HL-60 (cell line): ENCODE data around the gene UTP3.
"Not testable (repeated sequence)": the region's sequence is repeated elsewhere in the genome, so short reads cannot be mapped to it uniquely, and the experiment has no call there.

Source experiments
- DNase-seq, 2 experiments: peaks; one replicate each; pipeline ENCODE4 v3.0.0-alpha.2; 2010 to 2020; ENCODE audit warnings: low read depth in 1 of 2, low spot score in 1 of 2
- H3K27ac ChIP-seq: fragments of 250-450 bp; sonication (Bioruptor Pico); replicated peaks from 2 replicates; pipeline ENCODE4 v1.5.1; 2020; ENCODE audit warnings: mild to moderate bottlenecking, moderate library complexity
- H3K27me3 ChIP-seq: fragments of 250-450 bp; sonication (Bioruptor Pico); 2 replicates; pipeline ENCODE4 v1.5.1; 2021; ENCODE audit warnings: mild to moderate bottlenecking, moderate library complexity; ENCODE audit not compliant: insufficient read depth, poor library complexity, severe bottlenecking
- H3K4me3 ChIP-seq: replicated peaks from 2 replicates; pipeline ENCODE4 v1.5.1; 2011; ENCODE audit warnings: mild to moderate bottlenecking, control low read depth, low read length; ENCODE audit not compliant: insufficient read depth
- CTCF ChIP-seq: IDR thresholded peaks from one replicate; pipeline ENCODE4 v1.5.1; 2011; ENCODE audit warnings: low read length, control low read depth, inconsistent platforms; ENCODE audit not compliant: insufficient read depth
- GABPA ChIP-seq: IDR thresholded peaks from 2 replicates; pipeline ENCODE4 v1.6.1; 2012; ENCODE audit warnings: low read depth
- POLR2AphosphoS5 ChIP-seq: IDR thresholded peaks from 2 replicates; pipeline ENCODE4 v1.6.1; 2012; ENCODE audit warnings: low read depth
- SPI1 ChIP-seq: IDR thresholded peaks from 2 replicates; pipeline ENCODE4 v1.6.1; 2012; ENCODE audit warnings: low read depth, mild to moderate bottlenecking, borderline replicate concordance
- TF ChIP-seq, protein P1 (sequence below): IDR thresholded peaks from 2 replicates; pipeline ENCODE4 v1.6.1; 2012; ENCODE audit warnings: low read depth; ENCODE audit not compliant: insufficient replicate concordance

UTP3 gene

DNA sequence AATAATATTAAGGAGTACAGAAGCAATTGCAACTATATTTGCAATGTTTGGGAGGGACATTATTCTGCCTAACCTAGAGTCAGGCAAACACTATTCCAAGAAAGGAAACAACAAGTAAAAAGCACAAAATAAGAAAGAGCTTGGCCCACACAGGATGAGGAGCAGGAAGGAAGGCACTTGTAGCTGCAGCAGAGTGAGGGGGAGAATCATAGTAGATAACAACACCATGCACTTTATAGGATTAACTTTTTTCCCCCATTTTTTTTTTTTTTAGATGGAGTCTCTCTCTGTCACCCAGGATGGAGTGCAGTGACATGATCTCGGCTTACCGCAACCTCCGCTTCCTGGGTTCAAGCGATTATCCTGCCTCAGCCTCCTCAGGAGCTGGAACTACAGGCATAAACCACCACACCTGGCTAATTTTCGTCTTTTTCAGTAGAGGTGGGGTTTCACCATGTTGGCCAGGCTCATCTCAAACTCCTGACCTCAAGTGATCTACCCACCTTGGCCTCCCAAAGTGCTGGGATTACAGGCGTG is 11.7 kb upstream of the UTP3 start:
- no peaks in the 10 kb centered on the region for H3K27me3 ChIP-seq
- TF ChIP-seq, protein P1, sequence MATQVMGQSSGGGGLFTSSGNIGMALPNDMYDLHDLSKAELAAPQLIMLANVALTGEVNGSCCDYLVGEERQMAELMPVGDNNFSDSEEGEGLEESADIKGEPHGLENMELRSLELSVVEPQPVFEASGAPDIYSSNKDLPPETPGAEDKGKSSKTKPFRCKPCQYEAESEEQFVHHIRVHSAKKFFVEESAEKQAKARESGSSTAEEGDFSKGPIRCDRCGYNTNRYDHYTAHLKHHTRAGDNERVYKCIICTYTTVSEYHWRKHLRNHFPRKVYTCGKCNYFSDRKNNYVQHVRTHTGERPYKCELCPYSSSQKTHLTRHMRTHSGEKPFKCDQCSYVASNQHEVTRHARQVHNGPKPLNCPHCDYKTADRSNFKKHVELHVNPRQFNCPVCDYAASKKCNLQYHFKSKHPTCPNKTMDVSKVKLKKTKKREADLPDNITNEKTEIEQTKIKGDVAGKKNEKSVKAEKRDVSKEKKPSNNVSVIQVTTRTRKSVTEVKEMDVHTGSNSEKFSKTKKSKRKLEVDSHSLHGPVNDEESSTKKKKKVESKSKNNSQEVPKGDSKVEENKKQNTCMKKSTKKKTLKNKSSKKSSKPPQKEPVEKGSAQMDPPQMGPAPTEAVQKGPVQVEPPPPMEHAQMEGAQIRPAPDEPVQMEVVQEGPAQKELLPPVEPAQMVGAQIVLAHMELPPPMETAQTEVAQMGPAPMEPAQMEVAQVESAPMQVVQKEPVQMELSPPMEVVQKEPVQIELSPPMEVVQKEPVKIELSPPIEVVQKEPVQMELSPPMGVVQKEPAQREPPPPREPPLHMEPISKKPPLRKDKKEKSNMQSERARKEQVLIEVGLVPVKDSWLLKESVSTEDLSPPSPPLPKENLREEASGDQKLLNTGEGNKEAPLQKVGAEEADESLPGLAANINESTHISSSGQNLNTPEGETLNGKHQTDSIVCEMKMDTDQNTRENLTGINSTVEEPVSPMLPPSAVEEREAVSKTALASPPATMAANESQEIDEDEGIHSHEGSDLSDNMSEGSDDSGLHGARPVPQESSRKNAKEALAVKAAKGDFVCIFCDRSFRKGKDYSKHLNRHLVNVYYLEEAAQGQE: no peak
- TF ChIP-seq GABPA (no peak), POLR2AphosphoS5 (no peak), SPI1 (no peak), CTCF (no peak)
- H3K4me3 ChIP-seq: no peak overlapping the region
- no peak for DNase-seq
- H3K27ac ChIP-seq: no peak overlapping the region

- TF ChIP-seq SPI1: no peak
- TF ChIP-seq, protein P1: no peak
- no peak for TF ChIP-seq GABPA
- TF ChIP-seq POLR2AphosphoS5: no peak
- no peak for TF ChIP-seq CTCF
- no peaks in the 10 kb centered on the region for H3K27me3 ChIP-seq
- H3K27ac ChIP-seq: no peak overlapping the region
- H3K4me3 ChIP-seq: no peak overlapping the region
- no peak for DNase-seq
Measured at GRCh38 chr4:70678383-70678999, 9.8 kb upstream of the UTP3 start.

- DNase-seq: no peak
- Histone ChIP-seq H3K27ac (no peak overlapping the region), H3K27me3 (no peaks in the 10 kb centered on the region), H3K4me3 (no peak overlapping the region)
- TF ChIP-seq SPI1 (no peak), CTCF (no peak), GABPA (no peak)
Measured at GRCh38 chr4:70680934-70681333, 7.4 kb upstream of the UTP3 start.

- DNase-seq: no peak
- H3K27me3 ChIP-seq: no peaks in the 10 kb centered on the region
- TF ChIP-seq POLR2AphosphoS5: no peak
- TF ChIP-seq, protein P1: no peak
- TF ChIP-seq GABPA: no peak
- no peak for TF ChIP-seq SPI1
- TF ChIP-seq CTCF: no peak
- H3K4me3 ChIP-seq: no peak overlapping the region
- no peak overlapping the region for H3K27ac ChIP-seq
Measured at GRCh38 chr4:70681704-70682103, 6.6 kb upstream of the UTP3 start.

GRCh38 chr4:70682142-70682541 is 6.2 kb upstream of the UTP3 start:
- not testable (repeated sequence) for H3K27me3 ChIP-seq, H3K27ac ChIP-seq, DNase-seq, H3K4me3 ChIP-seq
